GM23338 (cell line): ENCODE results near the gene EEF1AKMT2. TPM values are rescaled to one million over a fixed set of nuclear protein-coding genes. Genes with fewer than 3 reads are reported as not detected.

ENCODE experiments used
- ATAC-seq: fragments of 200-7000 bp; cut with Tn5 transposase; 3 replicates; pipeline ENCODE4 v1.9.1; 2020
- DNase-seq: peaks from one replicate; pipeline ENCODE4 v3.0.0-alpha.2; 2015; ENCODE audit warnings: low spot score
- H2AFZ ChIP-seq: fragments of 200-600 bp; sonication (generic); 2 replicates; pipeline ENCODE4 v1.8.0; 2016; ENCODE audit warnings: antibody characterized with exemption, mild to moderate bottlenecking, moderate library complexity
- H3F3A ChIP-seq: fragments of 200-600 bp; sonication (generic); replicated peaks from 2 replicates; pipeline ENCODE4 v1.8.0; 2017; ENCODE audit warnings: antibody characterized with exemption, mixed run types, low read depth
- H3K27ac ChIP-seq: fragments of 200-600 bp; sonication (generic); 2 replicates; pipeline ENCODE4 v1.6.1; 2016; ENCODE audit warnings: low read depth
- H3K27me3 ChIP-seq: fragments of 200-600 bp; sonication (generic); 2 replicates; pipeline ENCODE4 v1.8.0; 2016; ENCODE audit warnings: mild to moderate bottlenecking, mixed run types, moderate library complexity; ENCODE audit not compliant: insufficient read depth
- H3K36me3 ChIP-seq: fragments of 200-600 bp; sonication (generic); 2 replicates; pipeline ENCODE4 v1.8.0; 2016; ENCODE audit warnings: mild to moderate bottlenecking; ENCODE audit not compliant: insufficient read depth
- H3K4me1 ChIP-seq: fragments of 200-600 bp; sonication (generic); 2 replicates; pipeline ENCODE4 v1.8.0; 2016; ENCODE audit warnings: mild to moderate bottlenecking, moderate library complexity; ENCODE audit not compliant: insufficient read depth
- H3K4me2 ChIP-seq: fragments of 200-600 bp; sonication (generic); 2 replicates; pipeline ENCODE4 v1.7.1; 2017; ENCODE audit warnings: mixed run types
- H3K4me3 ChIP-seq: fragments of 200-600 bp; sonication (generic); 2 replicates; pipeline ENCODE4 v1.6.1; 2016; ENCODE audit warnings: mixed run types
- H3K79me2 ChIP-seq: fragments of 200-600 bp; sonication (generic); replicated peaks from 2 replicates; pipeline ENCODE4 v1.8.0; 2017; ENCODE audit warnings: mild to moderate bottlenecking; ENCODE audit not compliant: insufficient read depth
- H3K9me2 ChIP-seq: fragments of 200-600 bp; sonication (generic); 2 replicates; pipeline ENCODE4 v1.8.0; 2017; ENCODE audit not compliant: insufficient read depth
- H4K20me1 ChIP-seq: fragments of 200-600 bp; sonication (generic); replicated peaks from 2 replicates; pipeline ENCODE4 v1.8.0; 2017; ENCODE audit warnings: mild to moderate bottlenecking; ENCODE audit not compliant: insufficient read depth
- H3K27ac Mint-ChIP-seq: 2 replicates; pipeline ENCODE4 v1.8.0; 2020; ENCODE audit warnings: inconsistent platforms, mild to moderate bottlenecking, moderate library complexity, mixed read lengths
- H3K27me3 Mint-ChIP-seq: 3 replicates; pipeline ENCODE4 v1.8.0; 2022; ENCODE audit warnings: low read depth, mild to moderate bottlenecking, moderate library complexity, mixed read lengths, inconsistent platforms; ENCODE audit not compliant: insufficient read depth, poor library complexity
- H3K36me3 Mint-ChIP-seq: 3 replicates; pipeline ENCODE4 v1.8.0; 2021; ENCODE audit warnings: low read depth, mild to moderate bottlenecking, inconsistent platforms, moderate library complexity, mixed read lengths
- H3K4me1 Mint-ChIP-seq: 3 replicates; pipeline ENCODE4 v1.8.0; 2020; ENCODE audit warnings: mild to moderate bottlenecking, inconsistent platforms, mixed read lengths
- H3K4me3 Mint-ChIP-seq: 3 replicates; pipeline ENCODE4 v1.8.0; 2021; ENCODE audit warnings: moderate library complexity, mild to moderate bottlenecking, inconsistent platforms, mixed read lengths
- H3K9me3 Mint-ChIP-seq: 3 replicates; pipeline ENCODE4 v1.8.0; 2020; ENCODE audit warnings: moderate library complexity, mild to moderate bottlenecking, inconsistent platforms, mixed read lengths
- CREB1 ChIP-seq: fragments of 250-450 bp; sonication (Bioruptor Pico); IDR thresholded peaks from 2 replicates; pipeline ENCODE4 v1.5.0; 2020; ENCODE audit warnings: low read depth, mild to moderate bottlenecking, moderate library complexity
- ETS1 ChIP-seq: IDR thresholded peaks from 2 replicates; pipeline ENCODE4 v1.6.1; 2016; ENCODE audit warnings: antibody characterized with exemption
- EZH2 ChIP-seq: fragments of 200-600 bp; sonication (generic); IDR thresholded peaks from one replicate; pipeline ENCODE4 v1.8.0; 2017; ENCODE audit warnings: antibody characterized with exemption, mild to moderate bottlenecking, low read depth; ENCODE audit not compliant: unreplicated experiment
- EZH2phosphoT487 ChIP-seq: fragments of 200-600 bp; sonication (generic); IDR thresholded peaks from one replicate; pipeline ENCODE4 v1.8.1; 2018; ENCODE audit warnings: antibody characterized with exemption; ENCODE audit not compliant: unreplicated experiment
- JUNB ChIP-seq: IDR thresholded peaks from one replicate; pipeline ENCODE4 v1.6.1; 2016; ENCODE audit warnings: antibody characterized with exemption; ENCODE audit not compliant: unreplicated experiment
- NANOG ChIP-seq: IDR thresholded peaks from 2 replicates; pipeline ENCODE4 v1.6.1; 2016; ENCODE audit warnings: antibody characterized with exemption, borderline replicate concordance
- POLR2AphosphoS5 ChIP-seq: IDR thresholded peaks from 2 replicates; pipeline ENCODE4 v1.6.1; 2016; ENCODE audit warnings: antibody characterized with exemption, low read depth
- REST ChIP-seq: IDR thresholded peaks from one replicate; pipeline ENCODE4 v1.6.1; 2018; ENCODE audit warnings: antibody characterized with exemption; ENCODE audit not compliant: unreplicated experiment
- STAT1 ChIP-seq: IDR thresholded peaks from one replicate; pipeline ENCODE4 v1.6.1; 2016; ENCODE audit warnings: antibody characterized with exemption; ENCODE audit not compliant: unreplicated experiment
- ZNF114 ChIP-seq: fragments of 250-450 bp; sonication (Bioruptor Pico); IDR thresholded peaks from 2 replicates; pipeline ENCODE4 v1.5.0; 2020; ENCODE audit warnings: mild to moderate bottlenecking, moderate library complexity
- ZNF331 ChIP-seq: fragments of 250-450 bp; sonication (Bioruptor Pico); IDR thresholded peaks from 2 replicates; pipeline ENCODE4 v1.5.0; 2020; ENCODE audit warnings: low read depth, mild to moderate bottlenecking, moderate library complexity
- ZNF462 ChIP-seq: fragments of 250-450 bp; sonication (Bioruptor Pico); IDR thresholded peaks from 2 replicates; pipeline ENCODE4 v1.5.0; 2020; ENCODE audit warnings: mild to moderate bottlenecking, moderate library complexity
- polyA plus RNA-seq: library from polyadenylated mRNA; unstranded; fragments of >200 nt; fragmentation: Nextera tagmentation; extraction: Ambion mirVana; gene quantifications from 2 replicates; pipeline ENCODE4 v1.2.1, GENCODE V29; 2016
- total RNA-seq: library from RNA; depleted of rRNA; stranded (reverse); fragments of >200 nt; shearing (Covaris generic); gene quantifications from 2 replicates; pipeline ENCODE4 v1.2.3, GENCODE V29; 2014

EEF1AKMT2 gene
- total and polyA plus RNA-seq, 2 experiments from 2014 or later: 35.0 to 38.0 TPM

GRCh38 chr10:124737221-124737620 is 54.5 kb downstream of the EEF1AKMT2 start (continued):
- TF ChIP-seq STAT1 (no peak), ETS1 (no peak), EZH2 (no peak), ZNF114 (no peak)

GRCh38 chr10:124736491-124737136 is 55.1 kb downstream of the EEF1AKMT2 start:
- H3K9me3 Mint-ChIP-seq: no peaks in the 10 kb centered on the region
- Histone ChIP-seq H3K27ac (no peak overlapping the region), H3K27me3 (peaks cover 10% of the 10 kb centered on the region; the same call in 1 of the 2 replicates), H3F3A (no peaks in the 10 kb centered on the region), H3K79me2 (peaks cover 24% of the 10 kb centered on the region), H2AFZ (no peak overlapping the region), H3K9me2 (no peaks in the 10 kb centered on the region), H3K4me3 (no peak overlapping the region), H3K4me1 (peaks cover 47% of the 10 kb centered on the region), H3K36me3 (no peaks in the 10 kb centered on the region; the same call in 1 of the 2 replicates), H4K20me1 (peaks cover 32% of the 10 kb centered on the region), H3K4me2 (peak overlapping the region; percentile 68; the same call in 1 of the 2 replicates)
- DNase-seq (no peak), ATAC-seq (peak; percentile 22)
- peaks cover 60% of the 10 kb centered on the region for H3K4me1 Mint-ChIP-seq
- H3K36me3 Mint-ChIP-seq: peaks cover 4% of the 10 kb centered on the region; the same call in 1 of the 3 replicates
- H3K27ac Mint-ChIP-seq: no peak overlapping the region
- H3K27me3 Mint-ChIP-seq: peaks cover 26% of the 10 kb centered on the region
- H3K4me3 Mint-ChIP-seq: peak overlapping the region; percentile 4; the same call in 1 of the 3 replicates
- TF ChIP-seq ZNF331 (no peak), ETS1 (no peak), NANOG (no peak), ZNF462 (CRISPR knock-in tag) (no peak), EZH2phosphoT487 (no peak), JUNB (no peak), ZNF114 (no peak), CREB1 (CRISPR knock-in tag) (no peak), STAT1 (no peak), POLR2AphosphoS5 (no peak), REST (no peak)
